Sigmoid colon (tissue), 4 donors: ENCODE data around the gene ZNF30.

Experiments
- EP300 ChIP-seq, 4 donors: sonication (generic); formaldehyde crosslinking; IDR thresholded peaks; one replicate each; pipeline ENCODE4 v1.6.1; 2017; ENCODE audit warnings: antibody characterized with exemption in 4 of 4
- POLR2A ChIP-seq, 2 donors: fragments of 450-650 bp; IDR thresholded peaks; one replicate each; pipeline ENCODE4 v1.6.1; 2016; ENCODE audit warnings: antibody characterized with exemption in 2 of 2, mild to moderate bottlenecking in 2 of 2, moderate library complexity in 2 of 2
- TF ChIP-seq, protein P1 (sequence below), 4 experiments: fragments of 450-650 bp in 3 of 4; fragments of 200-600 bp in 1 of 4; IDR thresholded peaks; one replicate each; pipeline ENCODE4 v1.5.1; 2016 to 2019; ENCODE audit warnings: antibody characterized with exemption in 4 of 4, mild to moderate bottlenecking in 3 of 4, moderate library complexity in 2 of 4

DNA sequence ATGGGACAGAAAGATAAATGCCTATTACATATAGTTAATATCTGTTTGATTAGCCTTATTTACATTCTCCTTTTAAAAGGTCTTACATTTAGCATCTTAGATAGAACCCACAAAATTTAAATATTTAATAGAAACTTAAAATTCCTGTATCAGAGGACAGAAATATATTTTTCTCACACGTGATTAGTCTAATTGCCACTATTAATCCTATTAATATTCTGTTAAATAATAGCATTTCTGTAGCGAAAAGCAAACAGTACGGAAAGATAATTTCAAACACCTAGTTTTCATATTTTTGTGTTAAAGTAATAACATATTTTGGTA, 380 bp upstream of the ZNF30 start:
- TF ChIP-seq, protein P1, sequence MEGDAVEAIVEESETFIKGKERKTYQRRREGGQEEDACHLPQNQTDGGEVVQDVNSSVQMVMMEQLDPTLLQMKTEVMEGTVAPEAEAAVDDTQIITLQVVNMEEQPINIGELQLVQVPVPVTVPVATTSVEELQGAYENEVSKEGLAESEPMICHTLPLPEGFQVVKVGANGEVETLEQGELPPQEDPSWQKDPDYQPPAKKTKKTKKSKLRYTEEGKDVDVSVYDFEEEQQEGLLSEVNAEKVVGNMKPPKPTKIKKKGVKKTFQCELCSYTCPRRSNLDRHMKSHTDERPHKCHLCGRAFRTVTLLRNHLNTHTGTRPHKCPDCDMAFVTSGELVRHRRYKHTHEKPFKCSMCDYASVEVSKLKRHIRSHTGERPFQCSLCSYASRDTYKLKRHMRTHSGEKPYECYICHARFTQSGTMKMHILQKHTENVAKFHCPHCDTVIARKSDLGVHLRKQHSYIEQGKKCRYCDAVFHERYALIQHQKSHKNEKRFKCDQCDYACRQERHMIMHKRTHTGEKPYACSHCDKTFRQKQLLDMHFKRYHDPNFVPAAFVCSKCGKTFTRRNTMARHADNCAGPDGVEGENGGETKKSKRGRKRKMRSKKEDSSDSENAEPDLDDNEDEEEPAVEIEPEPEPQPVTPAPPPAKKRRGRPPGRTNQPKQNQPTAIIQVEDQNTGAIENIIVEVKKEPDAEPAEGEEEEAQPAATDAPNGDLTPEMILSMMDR (IDR thresholded peaks at IDR 0.05) = no peak
- no peak for TF ChIP-seq POLR2A (IDR thresholded peaks at IDR 0.05)
- no peak for TF ChIP-seq EP300 (IDR thresholded peaks at IDR 0.05)
